ENCODE measurements around the gene TMBIM1.

The TMBIM1 gene

GRCh38 chr2:218265626-218266025 lies 26.7 kb downstream of the TMBIM1 start:
- Histone ChIP-seq H3K9me3 (replicated peaks; ENCODE audit: insufficient read depth, low read length) (no peaks in the 10 kb centered on the region), H3K4me3 (ENCODE audit: low read length) (no peak overlapping the region), H3K27ac (ENCODE audit: low read length) (no peak overlapping the region), H2AFZ (ENCODE audit: low read length) (no peak overlapping the region), H3K9me2 (replicated peaks; ENCODE audit: insufficient read depth, low read length) (no peaks in the 10 kb centered on the region), H3K9ac (ENCODE audit: low read length) (no peak overlapping the region), H4K20me1 (ENCODE audit: insufficient read depth, low read length) (no peaks in the 10 kb centered on the region), H3K4me1 (ENCODE audit: low read length) (peaks cover 17% of the 10 kb centered on the region), H3K27me3 (replicated peaks; ENCODE audit: insufficient read depth, low read length) (no peaks in the 10 kb centered on the region), H3F3A (ENCODE audit: insufficient read depth, low read length) (no peaks in the 10 kb centered on the region), H3K4me2 (ENCODE audit: low read depth, low read length) (no peak overlapping the region), H3K79me2 (ENCODE audit: low read length) (peaks cover 22% of the 10 kb centered on the region), H3K36me3 (replicated peaks; ENCODE audit: insufficient read depth, low read length) (no peaks in the 10 kb centered on the region)
- TF ChIP-seq EZH2 (optimal IDR thresholded peaks at IDR 0.05; ENCODE audit: low read depth, low read length): no peak
- DNase-seq: no peak

GRCh38 chr2:218264773-218265561 lies 27.3 kb downstream of the TMBIM1 start:
- H3K27ac ChIP-seq (ENCODE audit: low read length): no peak overlapping the region
- TF ChIP-seq EZH2 (optimal IDR thresholded peaks at IDR 0.05; ENCODE audit: low read depth, low read length) (no peak), CTCF (IDR thresholded peaks at IDR 0.05; ENCODE audit: low read length) (no peak), EZH2phosphoT487 (IDR thresholded peaks at IDR 0.05; ENCODE audit: low read length) (no peak)
- DNase-seq: no peak
- H3K9me2 ChIP-seq (replicated peaks; ENCODE audit: insufficient read depth, low read length): no peaks in the 10 kb centered on the region
- H3K27me3 ChIP-seq (replicated peaks; ENCODE audit: insufficient read depth, low read length): no peaks in the 10 kb centered on the region
- H4K20me1 ChIP-seq (ENCODE audit: insufficient read depth, low read length): no peaks in the 10 kb centered on the region
- no peaks in the 10 kb centered on the region for H3K36me3 ChIP-seq (replicated peaks; ENCODE audit: insufficient read depth, low read length)
- H3K4me3 ChIP-seq (ENCODE audit: low read length): no peak overlapping the region
- H3F3A ChIP-seq (ENCODE audit: insufficient read depth, low read length): no peaks in the 10 kb centered on the region
- no peak overlapping the region for H2AFZ ChIP-seq (ENCODE audit: low read length)
- no peaks in the 10 kb centered on the region for H3K9me3 ChIP-seq (replicated peaks; ENCODE audit: insufficient read depth, low read length)
- H3K4me2 ChIP-seq (ENCODE audit: low read depth, low read length): no peak overlapping the region
- H3K9ac ChIP-seq (ENCODE audit: low read length): no peak overlapping the region
- peaks cover 19% of the 10 kb centered on the region for H3K79me2 ChIP-seq (ENCODE audit: low read length)
- H3K4me1 ChIP-seq (ENCODE audit: low read length): peaks cover 24% of the 10 kb centered on the region

- Histone ChIP-seq H3K4me1 (ENCODE audit: low read length) (peaks cover 25% of the 10 kb centered on the region), H3K4me2 (ENCODE audit: low read depth, low read length) (no peak overlapping the region)
- no peak for TF ChIP-seq EZH2phosphoT487 (IDR thresholded peaks at IDR 0.05; ENCODE audit: low read length)
- TF ChIP-seq CTCF (IDR thresholded peaks at IDR 0.05; ENCODE audit: low read length): no peak
- TF ChIP-seq EZH2 (optimal IDR thresholded peaks at IDR 0.05; ENCODE audit: low read depth, low read length): no peak
These were observed 28.3 kb downstream of the TMBIM1 start for GRCh38 chr2:218263817-218264641.

More at GRCh38 chr2:218263817-218264641, 28.3 kb downstream of the TMBIM1 start:
- DNase-seq: no peak
- no peak overlapping the region for H3K27ac ChIP-seq (ENCODE audit: low read length)
- no peaks in the 10 kb centered on the region for H3K9me3 ChIP-seq (replicated peaks; ENCODE audit: insufficient read depth, low read length)
- no peaks in the 10 kb centered on the region for H4K20me1 ChIP-seq (ENCODE audit: insufficient read depth, low read length)
- no peaks in the 10 kb centered on the region for H3K27me3 ChIP-seq (replicated peaks; ENCODE audit: insufficient read depth, low read length)
- no peaks in the 10 kb centered on the region for H3K9me2 ChIP-seq (replicated peaks; ENCODE audit: insufficient read depth, low read length)
- no peak overlapping the region for H2AFZ ChIP-seq (ENCODE audit: low read length)
- H3K36me3 ChIP-seq (replicated peaks; ENCODE audit: insufficient read depth, low read length): no peaks in the 10 kb centered on the region
- no peak overlapping the region for H3K4me3 ChIP-seq (ENCODE audit: low read length)
- no peak overlapping the region for H3K9ac ChIP-seq (ENCODE audit: low read length)
- H3K79me2 ChIP-seq (ENCODE audit: low read length): peaks cover 10% of the 10 kb centered on the region
- H3F3A ChIP-seq (ENCODE audit: insufficient read depth, low read length): no peaks in the 10 kb centered on the region

All from MM.1S (cell line).